Fibroblast of villous mesenchyme (primary cell): ENCODE results near the gene HSD17B13. TPM values are rescaled to one million over a fixed set of nuclear protein-coding genes. Genes with fewer than 3 reads are reported as not detected.
"Not testable (repeated sequence)": the region's sequence is repeated elsewhere in the genome, so short reads cannot be mapped to it uniquely, and the experiment has no call there.

Experiments
- DNase-seq: peaks from one replicate; pipeline ENCODE4 v3.0.0-alpha.2; 2010; ENCODE audit warnings: low read depth
- H3K4me3 ChIP-seq: 2 replicates; pipeline ENCODE4 v1.5.1; 2011; ENCODE audit warnings: low read depth, mild to moderate bottlenecking, low read length
- CTCF ChIP-seq: IDR thresholded peaks from 2 replicates; pipeline ENCODE4 v1.5.1; 2012; ENCODE audit warnings: low read depth, mild to moderate bottlenecking, low read length; ENCODE audit not compliant: insufficient read depth
- total RNA-seq: library from RNA; depleted of rRNA; stranded (reverse); fragments of >200 nt; gene quantifications from 2 replicates; pipeline ENCODE4 v1.2.3, GENCODE V29; 2012

Gene HSD17B13
- total RNA-seq, 1 donor: not detected

- TF ChIP-seq CTCF: no peak
- H3K4me3 ChIP-seq: no peak overlapping the region
- DNase-seq: peak; percentile 17
Observed at GRCh38 chr4:87316961-87317360, 5.7 kb downstream of the HSD17B13 start.

GRCh38 chr4:87315000-87315399 lies 7.7 kb downstream of the HSD17B13 start:
- DNase-seq, H3K4me3 ChIP-seq: not testable (repeated sequence)

- DNase-seq: no peak
- no peak for TF ChIP-seq CTCF
- no peak overlapping the region for H3K4me3 ChIP-seq
Observed at GRCh38 chr4:87313756-87314155, 8.9 kb downstream of the HSD17B13 start.

- no peak for TF ChIP-seq CTCF
- DNase-seq: no peak
- H3K4me3 ChIP-seq: no peak overlapping the region
Observed at GRCh38 chr4:87311684-87312083, 11.0 kb downstream of the HSD17B13 start.

- no peak for DNase-seq
- no peak for TF ChIP-seq CTCF
- no peak overlapping the region for H3K4me3 ChIP-seq
Observed at GRCh38 chr4:87310691-87311335, 11.9 kb downstream of the HSD17B13 start.

- H3K4me3 ChIP-seq: no peak overlapping the region
- TF ChIP-seq CTCF: no peak
- DNase-seq: no peak
Observed at GRCh38 chr4:87309625-87310024, 13.1 kb downstream of the HSD17B13 start.

GRCh38 chr4:87306056-87306455 lies 16.6 kb downstream of the HSD17B13 start:
- DNase-seq: no peak
- H3K4me3 ChIP-seq: no peak overlapping the region
- no peak for TF ChIP-seq CTCF
